HG02759 (cell line): ENCODE results near the gene CELF2.

Source experiments
- ATAC-seq: cut with Tn5 transposase; IDR thresholded peaks from one replicate; pipeline ENCODE4 v1.9.1; 2021; ENCODE audit warnings: mild to moderate bottlenecking, moderate library complexity; ENCODE audit not compliant: unreplicated experiment

Gene CELF2

GRCh38 chr10:11003679-11004078 is 14.0 kb upstream of the CELF2 start:
- ATAC-seq, result no peak

GRCh38 chr10:11004144-11005077 is 13.3 kb upstream of the CELF2 start:
- ATAC-seq, result no peak

- no peak for ATAC-seq
These were observed 11.8 kb upstream of the CELF2 start for GRCh38 chr10:11005725-11006427.

GRCh38 chr10:11006428-11006825 is 11.2 kb upstream of the CELF2 start:
- no peak for ATAC-seq

- ATAC-seq, result no peak
These were observed 10.1 kb upstream of the CELF2 start for GRCh38 chr10:11007476-11008020.

- no peak for ATAC-seq
These were observed 8.0 kb upstream of the CELF2 start for GRCh38 chr10:11009471-11010308.

GRCh38 chr10:11010582-11010981 is 7.1 kb upstream of the CELF2 start:
- no peak for ATAC-seq

- no peak for ATAC-seq
These were observed 6.2 kb upstream of the CELF2 start for GRCh38 chr10:11011436-11011835.

GRCh38 chr10:11011984-11012383 is 5.7 kb upstream of the CELF2 start:
- no peak for ATAC-seq

- no peak for ATAC-seq
These were observed 5.0 kb upstream of the CELF2 start for GRCh38 chr10:11012421-11013295.

GRCh38 chr10:11013836-11014235 is 3.8 kb upstream of the CELF2 start:
- ATAC-seq, result no peak

- no peak for ATAC-seq
These were observed 2.8 kb upstream of the CELF2 start for GRCh38 chr10:11014671-11015445.

- ATAC-seq, result no peak
These were observed 2.2 kb upstream of the CELF2 start for GRCh38 chr10:11015446-11015934.

- ATAC-seq, result peak; percentile 55
These were observed 587 bp upstream of the CELF2 start for GRCh38 chr10:11017000-11017569.

- ATAC-seq, result no peak
These were observed 765 bp downstream of the CELF2 start for GRCh38 chr10:11018432-11018841.

GRCh38 chr10:11018855-11019631 is 1.4 kb downstream of the CELF2 start:
- no peak for ATAC-seq

GRCh38 chr10:11019724-11020547 is 2.3 kb downstream of the CELF2 start:
- no peak for ATAC-seq
